GM10248 (cell line): Measurements from ENCODE around the gene CACNA2D1.

Experiments
- CTCF ChIA-PET: fragments of 300-600 bp; sonication (Branson Sonifier 250); formaldehyde crosslinking; extraction: SDS; loops from one replicate; lab custom pipeline; 2021; ENCODE audit warnings: antibody characterized with exemption; lab: Yijun Ruan, JAX
- POLR2A ChIA-PET: fragments of 350-650 bp; sonication (Branson Sonifier 250); formaldehyde crosslinking; extraction: SDS; loops from one replicate; lab custom pipeline; 2020; ENCODE audit warnings: antibody characterized with exemption; lab: Yijun Ruan, JAX
- DNase-seq: peaks from one replicate; pipeline ENCODE4 v3.0.0; 2012; ENCODE audit errors: extremely low spot score
- CTCF ChIP-seq: IDR thresholded peaks from 2 replicates; pipeline ENCODE4 v1.5.1; 2012; ENCODE audit warnings: mild to moderate bottlenecking, low read depth; ENCODE audit errors: extremely low read depth, missing control alignments, control extremely low read depth

The CACNA2D1 gene

GRCh38 chr7:82404094-82404493 lies 39.5 kb downstream of the CACNA2D1 start:
- CTCF ChIA-PET = no interaction called here
- POLR2A ChIA-PET = no interaction called here
- no peak for TF ChIP-seq CTCF
- no peak for DNase-seq

GRCh38 chr7:82397879-82398524 lies 45.6 kb downstream of the CACNA2D1 start:
- ChIA-PET CTCF (no interaction called here), POLR2A (no interaction called here)
- TF ChIP-seq CTCF = no peak
- DNase-seq = no peak

- POLR2A ChIA-PET = no interaction called here
- TF ChIP-seq CTCF = no peak
- DNase-seq = no peak
- CTCF ChIA-PET = interaction anchor here (1.0 kb wide), 1 partner anchor 23 kb away, joined by 3 read pairs; no protein-coding TSS in a partner anchor
Observed at GRCh38 chr7:82396343-82396742, 47.2 kb downstream of the CACNA2D1 start.

GRCh38 chr7:82395147-82395546 lies 48.4 kb downstream of the CACNA2D1 start:
- CTCF ChIA-PET = no interaction called here
- POLR2A ChIA-PET = no interaction called here
- no peak for DNase-seq
- no peak for TF ChIP-seq CTCF

GRCh38 chr7:82393840-82394220 lies 49.7 kb downstream of the CACNA2D1 start:
- ChIA-PET CTCF (interaction anchor here (1.1 to 2.0 kb wide), 2 partner anchors 17 kb away, joined by 3 to 5 read pairs; no protein-coding TSS in a partner anchor), POLR2A (no interaction called here)
- TF ChIP-seq CTCF = no peak
- no peak for DNase-seq

GRCh38 chr7:82393076-82393839 lies 50.3 kb downstream of the CACNA2D1 start:
- POLR2A ChIA-PET = no interaction called here

More at GRCh38 chr7:82393076-82393839, 50.3 kb downstream of the CACNA2D1 start:
- DNase-seq = no peak
- TF ChIP-seq CTCF = no peak
- CTCF ChIA-PET = interaction anchor here (1.1 to 2.0 kb wide), 2 partner anchors 17 kb away, joined by 3 to 5 read pairs; no protein-coding TSS in a partner anchor
